HG03139 (cell line): ENCODE results near the gene EIF4A2.
A peak's percentile ranks its signal among the peaks of the same experiment; 100 is the strongest.
"Not testable (repeated sequence)": the region's sequence is repeated elsewhere in the genome, so short reads cannot be mapped to it uniquely, and the experiment has no call there.

Experiments
- ATAC-seq: cut with Tn5 transposase; IDR thresholded peaks from one replicate; pipeline ENCODE4 v1.9.1; 2021; ENCODE audit not compliant: unreplicated experiment

EIF4A2 gene

GRCh38 chr3:186784820-186785494, 1.6 kb downstream of the EIF4A2 start:
- no peak for ATAC-seq

- ATAC-seq, result no peak
These were observed 2.2 kb downstream of the EIF4A2 start for GRCh38 chr3:186785495-186786018.

GRCh38 chr3:186786922-186787321, 3.5 kb downstream of the EIF4A2 start:
- ATAC-seq, result no peak

- no peak for ATAC-seq
These were observed 4.5 kb downstream of the EIF4A2 start for GRCh38 chr3:186787642-186788481.

GRCh38 chr3:186788482-186789370, 5.3 kb downstream of the EIF4A2 start:
- ATAC-seq, result no peak

GRCh38 chr3:186789554-186790260, 6.3 kb downstream of the EIF4A2 start:
- no peak for ATAC-seq

- ATAC-seq, result no peak
These were observed 7.0 kb downstream of the EIF4A2 start for GRCh38 chr3:186790261-186790981.

GRCh38 chr3:186798239-186798874, 15.0 kb downstream of the EIF4A2 start:
- ATAC-seq, result no peak

- ATAC-seq, result no peak
These were observed 16.9 kb downstream of the EIF4A2 start for GRCh38 chr3:186800285-186800684.

- ATAC-seq, result no peak
These were observed 19.3 kb downstream of the EIF4A2 start for GRCh38 chr3:186802701-186803100.

- not testable (repeated sequence) for ATAC-seq
These were observed 20.1 kb downstream of the EIF4A2 start for GRCh38 chr3:186803447-186803846.

GRCh38 chr3:186806089-186807055, 23.0 kb downstream of the EIF4A2 start, which contains the start of gene RFC4:
RFC4 (minus strand) TSS chr3:186806482; CDS start chr3:186804713, 1,769 bp downstream.
- ATAC-seq, result peak; percentile 93

GRCh38 chr3:186807231-186807630, 23.9 kb downstream of the EIF4A2 start:
- ATAC-seq, result no peak

GRCh38 chr3:186810336-186810996, 27.1 kb downstream of the EIF4A2 start:
- ATAC-seq, result no peak

GRCh38 chr3:186811313-186811712, 27.9 kb downstream of the EIF4A2 start:
- ATAC-seq, result not testable (repeated sequence)

GRCh38 chr3:186814100-186814499, 30.7 kb downstream of the EIF4A2 start:
- no peak for ATAC-seq

- no peak for ATAC-seq
These were observed 32.1 kb downstream of the EIF4A2 start for GRCh38 chr3:186815435-186815834.
